GM19025 (cell line): ENCODE results near the gene HSPA4.

Experiments
- ATAC-seq: cut with Tn5 transposase; IDR thresholded peaks from one replicate; pipeline ENCODE4 v1.9.1; 2021; ENCODE audit warnings: mild to moderate bottlenecking, low read depth, moderate library complexity; ENCODE audit not compliant: unreplicated experiment

Gene HSPA4

DNA sequence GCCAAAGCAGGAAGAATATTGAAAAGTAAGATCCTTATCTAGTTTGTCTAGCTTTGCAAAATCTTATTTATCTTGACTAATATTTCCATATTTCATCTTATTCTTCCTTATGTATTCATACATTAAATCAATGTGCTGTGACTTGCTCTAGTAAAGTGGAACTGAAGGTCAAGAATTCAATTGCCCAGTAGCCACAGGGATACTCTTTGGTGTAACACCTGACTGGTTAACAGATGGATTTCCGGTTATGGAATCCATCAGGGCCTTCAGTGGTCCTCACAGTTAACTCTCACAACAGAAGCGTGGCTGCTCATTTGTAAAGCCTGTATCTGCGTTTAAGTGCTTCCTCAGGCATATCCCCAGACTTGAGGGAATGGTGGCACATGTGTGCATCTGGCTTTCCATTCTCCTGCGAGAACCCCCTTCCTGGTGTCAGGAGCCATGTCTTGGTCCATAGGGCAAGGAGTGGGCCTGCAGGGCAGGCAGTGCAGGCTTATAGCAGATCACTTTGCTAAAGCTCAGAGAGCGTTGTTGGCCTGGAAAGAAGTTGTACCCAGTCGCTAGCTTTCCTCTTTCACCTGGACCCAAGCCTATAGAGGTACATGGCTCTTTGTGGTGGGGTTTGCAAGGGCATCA lies 99.2 kb downstream of the HSPA4 start:
- no peak for ATAC-seq

DNA sequence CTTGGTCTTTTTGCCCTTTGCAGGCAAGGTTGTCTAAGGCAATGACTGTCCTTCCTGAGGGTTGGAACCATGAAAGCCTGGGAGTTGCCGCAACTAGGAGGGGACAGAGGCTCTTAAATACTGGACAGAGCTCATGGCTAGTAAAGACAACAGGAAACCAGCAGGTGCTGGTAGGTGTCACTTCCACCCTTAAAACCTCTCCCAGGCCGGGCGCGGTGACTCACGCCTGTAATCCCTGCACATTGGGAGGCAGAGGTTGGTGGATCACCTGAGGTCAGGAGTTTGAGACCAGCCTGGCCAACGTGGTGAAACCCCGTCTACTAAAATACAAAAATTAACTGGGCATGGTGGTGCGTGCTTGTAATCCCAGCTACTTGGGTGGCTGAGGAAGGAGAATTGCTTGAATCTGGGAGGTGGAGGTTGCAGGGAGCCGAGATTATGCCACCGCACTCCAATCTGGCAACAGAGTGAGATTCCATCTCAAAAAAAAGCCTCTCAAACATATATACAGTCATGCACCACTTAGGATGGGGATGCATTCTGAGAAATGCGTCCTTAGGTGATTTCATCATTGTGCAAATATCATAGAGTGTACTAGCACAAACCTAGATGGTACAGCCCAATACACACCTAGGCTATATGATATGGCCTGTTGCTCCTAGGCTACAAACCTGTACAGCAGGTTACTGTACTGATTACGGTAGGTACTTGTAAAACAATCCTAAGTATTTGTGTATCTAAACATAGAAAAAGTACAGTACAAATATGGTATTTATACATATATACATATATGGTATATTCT lies 102.7 kb downstream of the HSPA4 start:
- no peak for ATAC-seq

DNA sequence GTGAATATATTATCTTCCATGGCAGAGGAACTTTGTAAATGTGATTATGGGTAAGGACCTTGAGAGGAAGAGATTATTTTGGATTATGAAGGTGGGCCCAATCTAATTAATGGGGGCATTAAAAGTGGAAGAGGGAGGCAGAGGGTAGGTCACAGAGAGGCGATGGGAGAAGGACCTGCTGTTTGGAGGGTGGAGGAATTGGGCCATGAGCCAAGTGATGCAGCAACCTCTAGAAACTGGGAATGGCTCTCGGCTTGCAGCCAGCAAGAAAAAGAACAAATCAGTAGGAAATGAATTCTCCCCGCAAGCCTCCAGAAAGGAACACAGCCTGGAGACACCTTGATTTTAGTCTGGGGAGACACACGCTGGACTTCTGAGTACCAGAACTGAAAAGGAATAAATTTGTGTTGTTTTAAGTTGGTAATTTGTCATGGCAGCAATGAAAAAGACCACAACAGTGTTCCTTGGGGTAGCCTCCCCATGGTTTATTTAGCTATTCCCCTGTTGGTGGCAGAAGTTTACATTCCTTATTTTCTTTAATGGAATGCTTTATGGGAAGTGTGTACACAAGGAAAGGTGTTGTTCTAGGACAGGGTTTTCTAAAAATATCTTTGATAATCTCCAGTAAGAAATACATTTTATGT lies 103.6 kb downstream of the HSPA4 start:
- ATAC-seq = no peak
